Measurements from ENCODE around the gene HERPUD2.
"Not testable (repeated sequence)": the region's sequence is repeated elsewhere in the genome, so short reads cannot be mapped to it uniquely, and the experiment has no call there.

Gene HERPUD2

DNA sequence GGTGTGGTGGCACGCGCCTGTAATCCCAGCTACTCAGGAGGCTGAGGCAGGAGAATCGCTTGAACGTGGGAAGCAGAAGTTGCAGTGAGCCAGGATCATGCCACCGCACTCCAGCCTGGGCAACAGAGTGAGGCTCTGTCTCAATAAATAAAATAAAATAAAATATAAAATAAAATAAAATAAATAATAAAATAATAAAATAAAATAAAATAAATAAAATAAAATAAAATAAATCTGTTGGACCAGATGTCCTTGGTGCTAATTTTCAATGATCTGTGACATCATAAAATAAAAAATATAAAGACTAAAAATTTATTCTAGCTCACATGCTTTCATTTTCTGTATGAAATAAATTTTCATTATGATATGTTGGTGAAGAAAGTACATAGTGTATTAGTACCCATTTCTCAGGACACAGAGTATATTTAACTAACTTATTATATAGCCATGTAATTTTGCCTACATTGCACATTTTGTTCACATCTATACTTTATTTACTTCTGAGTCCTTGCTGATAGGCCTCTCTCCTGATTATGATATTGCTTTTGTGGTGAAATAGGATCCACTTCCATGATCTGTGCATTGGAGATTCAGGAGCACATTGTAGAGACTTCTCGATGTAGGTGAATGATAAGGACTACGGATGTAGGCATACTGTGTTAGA lies 17.8 kb upstream of the HERPUD2 start:
- DNase-seq, result no peak

DNA sequence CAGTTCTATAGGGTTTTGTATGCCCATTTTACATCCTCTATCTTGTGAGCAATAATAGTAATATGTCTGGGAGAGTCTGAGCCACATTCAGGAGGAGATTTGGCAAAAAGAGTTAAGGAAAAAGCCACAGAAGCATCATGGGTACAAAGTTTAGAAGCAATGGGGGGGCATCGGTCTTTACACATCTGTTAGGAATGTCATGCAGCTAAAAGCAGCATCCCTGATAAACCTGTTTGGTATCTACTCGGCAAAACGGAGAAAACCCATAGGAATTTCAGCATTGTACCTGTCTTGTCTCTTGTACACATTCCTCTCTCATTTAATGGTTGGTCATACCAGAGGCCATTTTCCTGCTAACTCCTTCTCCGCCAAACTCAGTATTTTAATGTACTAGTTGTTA lies 12.5 kb upstream of the HERPUD2 start:
- DNase-seq, result no peak

DNA sequence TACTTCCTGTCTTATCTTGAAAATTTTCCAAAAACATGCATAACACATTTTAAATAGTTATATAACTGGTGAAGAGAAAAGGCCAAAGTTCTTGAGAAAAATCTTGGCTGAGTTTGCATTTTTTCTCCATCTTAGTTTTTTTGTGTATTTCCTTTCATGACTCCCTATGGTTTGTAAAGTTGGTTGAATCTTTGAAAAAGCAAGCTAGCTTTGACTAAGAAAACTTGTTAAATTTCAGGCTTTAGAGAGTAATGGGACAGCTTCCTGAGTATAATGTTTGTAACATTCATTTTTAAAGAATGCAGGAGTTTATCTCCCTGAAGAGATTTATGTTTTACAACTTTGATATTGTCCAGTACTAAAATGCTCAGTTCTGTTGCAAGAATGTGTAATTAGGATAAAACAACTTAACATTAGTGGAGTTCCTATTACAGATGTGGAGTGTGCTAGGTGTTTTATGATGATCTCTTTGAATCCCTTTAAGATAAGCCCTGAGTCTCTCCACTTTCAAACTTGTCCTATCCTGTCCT lies 11.1 kb upstream of the HERPUD2 start:
- no peak for DNase-seq

DNA sequence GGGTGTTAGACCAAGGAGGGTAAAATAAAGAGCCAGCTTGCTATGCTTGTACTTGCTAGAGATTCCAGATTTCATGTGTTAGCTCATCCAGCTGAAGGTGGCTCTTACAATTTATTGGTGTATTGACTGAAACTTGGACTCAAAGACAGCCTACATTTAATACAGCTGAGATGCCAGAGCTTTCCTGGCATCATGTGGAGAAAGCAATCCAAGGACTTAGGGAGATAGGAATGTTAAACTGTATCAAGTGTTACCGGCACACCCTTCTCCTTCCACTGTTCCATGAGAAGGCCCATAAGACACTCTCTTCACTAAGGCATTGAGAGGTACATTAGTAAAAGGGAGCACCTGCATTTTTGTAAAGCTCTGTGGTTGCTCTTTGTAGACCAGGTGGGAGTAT lies 9.3 kb upstream of the HERPUD2 start:
- DNase-seq, result no peak

DNA sequence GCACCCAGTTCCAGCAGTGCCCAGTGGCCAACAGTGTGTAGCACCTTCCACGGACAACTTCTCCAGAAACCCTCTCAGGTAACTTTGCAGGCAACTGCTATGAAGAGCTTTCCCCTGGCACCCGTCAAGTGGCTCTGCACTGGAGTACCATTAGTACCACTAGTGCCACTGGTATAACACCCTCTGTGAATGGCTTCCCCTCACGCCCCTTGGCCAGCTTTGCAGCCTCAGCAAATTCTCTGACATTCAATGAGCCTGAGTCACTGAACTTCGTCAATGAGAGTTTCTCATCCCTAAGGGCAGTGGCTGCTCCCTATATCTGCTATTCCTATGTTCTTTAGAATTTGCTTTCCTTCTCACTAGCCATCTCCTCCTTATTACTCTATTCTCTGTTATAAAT lies 7.6 kb upstream of the HERPUD2 start:
- no peak for DNase-seq

DNA sequence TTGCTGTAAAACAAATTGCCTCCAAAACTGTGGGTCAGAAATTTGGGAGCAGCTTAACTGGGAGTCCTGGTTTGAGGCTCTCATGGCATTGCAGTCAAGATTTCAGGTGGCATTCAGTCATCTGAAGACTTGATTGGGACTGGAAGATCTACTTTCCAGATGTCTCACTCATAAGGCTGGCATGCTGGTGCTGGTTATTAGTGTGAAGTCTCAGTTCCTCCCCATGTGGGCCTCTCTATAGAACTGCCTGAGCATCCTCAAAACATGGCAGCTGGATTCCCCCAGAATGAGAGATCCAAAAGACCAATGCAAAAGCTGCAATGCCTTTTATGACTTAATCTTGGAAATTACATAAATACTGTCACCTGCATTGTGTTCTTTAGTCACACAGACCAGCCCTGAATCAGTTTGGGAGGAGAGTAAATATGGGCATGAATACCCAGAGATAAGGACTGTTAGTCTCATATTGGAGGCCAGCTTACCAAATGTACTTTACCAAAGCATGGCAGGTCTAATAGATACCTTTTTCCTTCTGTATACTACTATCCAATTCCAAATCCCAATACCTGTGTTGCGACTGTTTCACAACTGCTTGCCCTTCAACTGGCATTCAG lies 6.5 kb upstream of the HERPUD2 start:
- DNase-seq, result no peak

DNA sequence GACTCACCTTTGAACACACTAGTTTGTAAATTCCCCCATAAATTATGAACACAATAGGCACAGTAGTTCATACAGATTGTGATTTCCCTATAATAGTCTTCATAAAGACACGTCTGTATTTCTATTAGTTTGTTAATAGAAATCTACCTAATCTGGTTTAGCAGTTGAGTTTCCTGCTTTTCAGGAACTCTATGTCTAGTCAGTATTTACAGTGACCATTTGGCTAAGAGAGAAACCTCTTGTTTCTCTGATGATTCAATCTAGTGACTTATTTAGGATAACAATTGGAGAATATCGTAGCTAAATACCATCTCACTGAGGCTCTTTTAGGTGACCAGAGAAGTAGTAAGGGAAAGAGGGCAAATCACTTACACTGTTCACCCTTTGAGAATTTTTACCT lies 5.9 kb upstream of the HERPUD2 start:
- DNase-seq, result no peak

DNA sequence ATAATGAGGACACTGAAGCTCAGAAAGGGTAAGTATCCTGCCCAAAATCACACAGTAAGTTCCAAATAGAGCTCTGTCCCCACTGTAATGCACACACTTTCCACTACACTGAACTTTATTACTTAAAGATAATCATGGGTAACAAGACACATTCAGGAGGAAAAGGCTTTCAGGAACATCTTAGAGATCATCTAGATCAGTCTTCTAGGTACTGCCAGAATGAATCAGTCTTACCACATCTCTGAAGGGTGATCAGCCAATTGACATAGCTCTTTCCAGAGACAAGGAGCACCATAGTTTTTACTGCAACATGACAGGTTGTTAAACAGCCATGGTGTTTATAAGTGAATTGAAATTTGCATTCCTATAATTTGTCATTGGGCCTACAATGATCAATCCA lies 5.4 kb upstream of the HERPUD2 start:
- no peak for DNase-seq

DNA sequence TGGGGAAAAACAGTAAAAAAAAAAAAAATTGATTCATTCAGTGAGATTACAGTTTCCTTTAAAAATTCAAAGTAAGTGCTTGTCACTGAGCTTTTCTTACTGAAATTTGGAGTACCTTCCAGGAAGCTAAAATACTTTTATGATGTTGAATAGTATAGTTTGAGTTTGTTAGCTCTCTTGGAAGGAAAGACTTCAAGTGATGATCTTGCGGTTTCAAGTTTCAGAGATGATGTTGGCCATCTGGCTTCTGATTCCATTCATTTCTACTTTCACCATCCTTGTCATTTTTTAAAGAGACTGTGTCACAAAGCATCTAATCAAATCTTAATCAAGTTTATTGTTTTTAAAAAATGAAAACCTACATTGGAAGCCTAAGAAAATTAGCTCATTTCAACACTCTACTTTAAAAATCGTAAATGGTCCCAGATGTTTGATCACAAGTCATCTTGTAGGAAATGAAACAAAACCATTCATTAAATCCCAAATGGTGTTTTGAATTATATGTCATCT lies 4.9 kb upstream of the HERPUD2 start:
- no peak for DNase-seq

DNA sequence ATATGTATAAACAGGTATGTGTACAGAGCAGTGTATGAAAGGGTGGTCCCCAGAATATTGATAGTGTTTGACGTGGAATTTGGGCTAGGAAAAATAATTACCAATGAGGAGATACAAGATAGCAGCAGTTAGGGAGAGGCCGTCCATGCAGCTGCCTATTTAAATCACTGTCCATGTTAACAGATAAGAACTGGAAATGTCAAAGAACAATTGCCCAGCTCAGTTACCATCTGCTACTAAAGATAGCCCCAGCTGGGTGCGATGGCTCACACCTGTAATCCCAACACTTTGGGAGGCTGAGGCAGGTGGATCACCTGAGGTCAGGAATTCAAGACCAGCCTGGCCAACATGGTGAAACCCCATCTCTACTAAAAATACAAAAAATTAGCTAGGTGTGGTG lies 3.4 kb upstream of the HERPUD2 start:
- DNase-seq, result not testable (repeated sequence)

DNA sequence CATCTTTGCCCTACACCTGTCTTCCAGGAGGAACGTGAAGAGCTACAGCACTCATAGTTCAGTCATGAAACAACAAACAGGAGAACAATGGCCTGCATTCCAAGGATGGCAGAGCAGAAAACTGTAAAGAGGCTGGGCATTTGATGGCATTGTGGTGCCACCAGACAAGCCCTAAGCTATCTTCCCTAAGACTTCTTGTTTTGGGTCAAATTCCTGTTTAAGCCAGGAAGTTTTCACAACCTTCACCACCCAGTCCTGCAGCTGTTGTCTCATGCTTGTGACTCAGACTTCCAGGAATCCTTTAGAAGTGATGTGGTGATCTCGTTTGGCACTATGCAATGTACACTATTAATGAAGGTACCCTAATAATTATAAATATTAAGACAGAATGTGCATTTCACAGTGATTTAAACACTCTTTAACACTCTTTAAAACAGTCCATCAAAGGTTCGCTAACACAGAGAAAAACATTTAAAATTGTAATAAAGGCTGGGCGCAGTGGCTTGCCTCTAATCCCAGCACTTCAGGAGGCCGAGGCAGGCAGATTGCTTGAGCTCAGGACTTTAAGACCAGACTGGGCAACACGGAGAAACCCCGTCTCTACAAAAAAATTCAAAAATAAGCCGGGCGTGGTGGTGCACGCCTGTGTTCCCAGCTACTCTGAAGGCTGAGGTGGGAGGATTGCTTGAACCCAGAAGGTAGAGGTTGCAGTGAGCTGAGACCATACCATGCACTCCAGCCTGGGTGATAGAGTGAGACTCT lies 2.7 kb upstream of the HERPUD2 start:
- DNase-seq, result no peak

DNA sequence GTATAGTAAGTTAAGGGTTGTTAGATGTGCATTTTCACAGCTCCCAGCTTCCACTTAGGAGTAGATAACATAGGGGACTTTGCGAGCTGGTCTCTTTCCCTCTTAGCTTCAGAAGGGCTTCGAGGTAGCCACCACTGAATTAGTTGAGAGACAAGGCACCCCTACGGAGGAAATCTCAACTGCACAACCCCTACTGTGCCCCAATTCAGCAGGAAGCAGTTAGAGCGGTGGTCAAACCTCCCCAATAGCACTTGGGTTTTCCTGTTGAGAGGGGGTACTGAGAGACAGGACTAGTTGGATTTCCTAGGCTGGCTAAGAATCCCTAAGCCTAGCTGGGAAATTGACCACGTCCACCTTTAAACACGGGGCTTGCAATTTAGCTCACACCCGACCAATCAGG lies 1.1 kb upstream of the HERPUD2 start:
- DNase-seq, result no peak

DNA sequence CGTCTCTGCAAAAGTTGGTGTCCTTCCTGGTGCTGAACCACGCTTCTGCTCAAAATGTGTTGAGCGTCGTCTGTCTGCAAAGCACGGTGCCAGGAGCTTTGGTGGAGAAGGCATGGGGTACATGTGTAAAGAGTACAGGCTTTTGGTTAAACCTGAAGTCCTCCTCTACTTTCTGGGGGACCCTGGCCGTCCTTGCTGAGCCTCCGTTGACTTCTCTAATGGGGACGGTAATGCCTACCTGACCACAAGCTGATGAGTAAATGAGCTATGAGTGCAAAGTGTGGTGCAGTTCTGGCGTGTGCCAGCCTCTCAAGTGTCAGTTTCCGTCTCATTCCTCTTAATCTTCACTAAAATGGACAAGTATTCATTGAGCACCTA lies 527 bp upstream of the HERPUD2 start:
- DNase-seq, result no peak

DNA sequence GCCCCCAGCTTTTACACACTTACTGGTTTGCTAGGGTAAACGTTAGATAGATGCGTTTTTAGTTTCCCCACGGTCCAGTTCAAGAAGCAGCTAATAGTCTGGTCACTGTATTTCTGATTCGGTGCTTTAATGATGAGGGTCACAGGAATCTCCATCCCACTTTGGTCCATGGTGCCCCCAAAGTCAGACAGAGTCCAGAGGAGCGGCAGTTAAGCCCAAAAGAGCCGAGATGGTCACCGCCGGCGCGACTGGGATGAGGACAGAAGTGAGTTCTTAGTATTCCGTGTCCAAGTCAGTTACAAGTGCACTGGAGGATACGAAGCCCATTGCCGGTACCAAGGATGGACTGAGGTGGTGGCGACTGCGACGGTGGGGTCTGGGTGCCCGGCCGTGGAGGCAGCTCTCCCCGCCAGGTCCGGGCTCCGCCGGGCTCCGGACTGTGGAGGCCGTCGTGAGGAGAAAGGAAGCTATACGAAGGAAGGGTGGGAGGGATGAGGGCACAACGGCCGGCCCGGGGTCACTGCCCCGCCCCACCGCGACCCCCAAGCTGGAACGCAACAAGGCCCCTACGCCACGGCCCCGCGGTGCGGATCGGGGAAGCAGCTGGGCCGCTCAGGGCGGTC lies 663 bp downstream of the HERPUD2 start:
- DNase-seq, result no peak

DNA sequence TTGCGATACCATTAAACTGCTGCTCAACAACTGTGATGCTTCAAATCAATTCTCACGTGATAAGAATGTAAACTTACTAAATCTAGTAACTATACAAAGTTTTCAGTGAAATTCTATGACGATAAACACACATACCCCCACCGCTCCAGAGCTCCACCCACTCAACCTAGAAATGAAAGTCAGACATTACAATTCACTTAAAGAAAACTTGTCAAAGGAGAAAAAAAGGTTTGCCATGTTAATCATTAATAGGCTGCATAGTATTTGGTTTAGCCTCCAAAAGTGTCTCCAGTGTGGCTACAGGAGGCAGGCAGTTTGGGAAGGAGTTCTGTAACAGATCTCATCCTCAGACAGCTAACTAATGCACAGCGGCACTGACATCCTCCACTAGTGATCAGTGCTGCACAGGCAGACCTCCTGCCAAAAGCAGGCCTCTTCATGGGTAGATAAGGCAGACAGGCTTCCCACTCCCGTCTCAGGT lies 3.1 kb downstream of the HERPUD2 start:
- DNase-seq, result no peak

DNA sequence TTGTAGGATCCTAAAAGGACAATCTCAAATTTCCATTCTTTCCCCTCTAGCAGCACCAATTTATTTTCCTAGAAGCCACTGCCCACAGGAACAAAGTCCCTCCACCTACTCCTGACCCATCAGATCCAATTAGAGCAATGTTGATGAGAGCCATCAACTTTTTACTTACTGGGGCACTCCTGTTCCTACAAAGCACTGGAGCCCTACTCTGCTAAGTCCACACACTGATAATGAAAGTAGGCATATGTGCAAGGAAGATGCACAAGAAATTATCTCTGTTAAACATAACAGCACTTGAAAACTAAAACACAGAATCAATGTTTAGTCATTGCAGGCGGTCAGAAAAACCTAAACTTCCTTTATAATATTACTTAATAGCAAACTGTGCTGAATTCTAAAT lies 3.6 kb downstream of the HERPUD2 start:
- DNase-seq, result no peak

DNA sequence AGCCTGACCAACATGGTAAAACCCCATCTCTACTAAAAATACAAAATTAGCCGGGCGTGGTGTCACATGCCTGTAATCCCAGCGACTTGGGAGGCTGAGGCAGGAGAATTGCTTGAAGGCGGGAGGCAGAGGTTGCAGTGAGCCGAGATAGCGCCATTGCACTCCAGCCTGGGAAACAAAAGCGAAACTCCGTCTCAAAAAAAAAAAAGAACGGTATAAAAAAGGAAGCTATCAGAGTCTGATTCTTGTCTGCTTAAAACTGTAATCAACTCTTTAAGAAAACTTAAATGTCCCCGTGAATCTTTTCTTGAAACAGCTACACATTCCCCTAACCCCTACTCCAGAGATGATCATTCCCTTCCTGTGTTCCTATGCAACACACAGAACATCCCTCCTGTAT lies 4.3 kb downstream of the HERPUD2 start:
- not testable (repeated sequence) for DNase-seq

DNA sequence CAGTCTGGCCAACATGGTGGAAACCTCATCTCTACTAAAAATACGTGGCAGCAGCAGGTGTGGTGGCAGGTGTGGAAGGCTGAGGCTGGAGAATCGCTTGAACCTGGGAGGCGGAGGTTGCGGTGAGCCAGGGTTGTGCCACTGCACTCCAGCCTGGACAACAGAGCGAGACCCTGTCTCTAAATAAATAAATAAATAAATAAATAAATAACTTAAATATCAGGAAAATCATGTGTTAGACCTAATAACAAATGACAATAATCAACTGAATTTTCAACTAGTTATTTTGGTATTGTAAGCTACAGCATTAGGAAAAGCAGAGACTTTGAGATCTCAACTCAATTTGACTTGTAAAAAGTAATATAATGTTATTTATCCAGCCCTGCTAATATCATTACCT lies 9.2 kb downstream of the HERPUD2 start:
- no peak for DNase-seq

DNA sequence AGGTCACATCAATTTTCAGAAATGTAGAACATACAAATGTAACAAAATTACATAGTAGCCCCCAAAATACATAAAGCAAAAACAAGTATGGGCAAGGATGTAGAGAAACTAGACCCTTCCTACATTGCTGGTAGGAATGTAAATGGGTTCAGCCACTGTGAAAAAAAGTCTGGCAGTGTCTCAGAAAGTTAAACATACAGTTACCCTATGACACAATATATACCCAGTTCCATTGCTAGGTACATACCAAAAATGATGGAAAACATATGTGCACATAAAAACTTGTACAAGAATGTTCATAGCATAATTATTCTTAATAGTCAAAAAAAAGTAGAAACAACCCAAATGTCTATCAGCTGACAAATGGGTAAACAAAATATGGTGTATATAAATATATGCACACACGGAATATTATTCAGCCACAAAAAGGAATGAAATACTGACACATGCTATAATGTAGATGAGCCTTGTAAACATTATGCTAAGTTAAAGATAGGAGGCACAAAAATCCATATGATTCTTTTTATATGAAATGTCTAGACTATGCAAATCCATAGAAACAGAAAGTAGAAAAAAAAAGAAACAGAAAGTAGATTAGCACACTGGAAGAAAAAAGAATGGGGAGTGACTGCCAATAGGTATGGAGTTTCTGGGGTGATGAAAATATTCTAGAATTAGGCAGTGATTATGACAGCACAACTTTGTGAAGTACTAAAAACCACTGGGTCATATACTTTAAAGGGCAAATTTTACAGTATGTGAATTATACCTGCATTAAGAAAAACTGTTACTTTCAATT lies 13.5 kb downstream of the HERPUD2 start:
- DNase-seq, result no peak

DNA sequence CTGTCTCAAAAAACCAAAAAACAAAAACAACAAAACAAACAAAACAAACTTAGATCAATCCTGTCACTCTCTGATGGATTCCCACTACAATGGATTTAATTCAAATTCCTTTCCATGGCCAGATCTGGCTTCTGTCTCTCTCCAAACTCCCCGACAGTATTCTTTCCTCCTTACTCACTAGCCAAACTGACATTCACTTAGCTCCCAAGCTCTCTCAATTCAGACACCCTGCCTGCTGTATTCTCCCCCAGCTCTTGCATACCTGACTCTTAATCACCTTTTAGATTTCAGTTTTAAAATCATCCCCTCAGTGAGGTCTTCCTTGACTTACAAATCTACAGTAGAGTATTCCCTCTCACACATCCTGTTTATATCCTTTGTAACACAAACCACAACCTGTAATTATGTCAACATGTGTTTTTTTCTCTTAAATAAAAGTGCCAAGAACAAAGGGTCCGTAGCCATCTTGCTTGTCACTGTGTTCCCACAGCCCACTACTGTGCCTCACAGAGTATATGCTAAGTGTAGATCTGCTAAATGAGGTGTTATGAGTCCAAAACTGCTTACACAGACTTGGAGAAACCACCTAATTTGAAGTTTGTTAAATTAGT lies 14.4 kb downstream of the HERPUD2 start:
- no peak for DNase-seq

DNA sequence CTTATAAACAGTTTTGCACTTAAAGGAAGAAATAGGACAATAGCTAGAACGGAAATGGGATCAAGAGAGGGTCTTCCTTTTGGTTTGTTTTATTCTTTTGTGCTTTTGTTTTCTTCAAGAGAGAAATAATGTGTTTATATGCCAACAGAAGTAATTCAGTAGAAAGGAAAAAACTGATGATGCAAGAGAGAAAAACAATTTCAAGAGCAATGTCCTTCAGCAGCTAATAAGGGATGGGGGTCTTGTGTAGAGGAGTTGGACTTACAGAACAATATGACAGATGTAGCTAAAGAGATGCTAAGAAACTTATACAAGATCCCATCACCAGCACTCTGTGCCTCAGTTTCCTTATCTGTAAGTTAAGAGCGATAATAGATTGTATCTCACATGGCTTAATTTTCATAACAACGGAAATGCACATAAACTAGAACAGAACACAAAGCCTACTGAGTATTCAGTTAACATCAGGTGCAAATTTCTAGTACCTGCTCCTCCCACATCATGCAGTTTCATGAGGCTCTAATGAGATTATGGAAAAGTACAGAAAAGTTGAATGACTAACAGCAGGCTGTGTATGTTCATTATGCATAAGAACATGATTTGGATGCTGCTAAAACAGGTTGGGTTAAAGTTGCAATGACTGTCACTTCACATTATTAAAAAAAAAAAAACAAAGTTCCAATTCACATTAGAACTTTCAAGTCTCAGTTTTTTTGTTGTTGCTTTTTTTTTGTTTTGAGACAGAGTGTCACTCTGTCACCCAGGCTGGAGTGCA lies 17.2 kb downstream of the HERPUD2 start:
- DNase-seq, result no peak
